Stimulated activated CD8-positive, alpha-beta memory T cell treated with anti-CD3 and anti-CD28 coated beads, Interleukin-15, amount 100 ng/mL, for 4 hours (primary cell): ENCODE data around the gene SHCBP1L.

ENCODE experiments used
- DNase-seq, 2 donors: peaks; one replicate each; pipeline ENCODE4 v3.0.0-alpha.2; 2020; ENCODE audit warnings: low read depth in 2 of 2

Gene SHCBP1L

DNA sequence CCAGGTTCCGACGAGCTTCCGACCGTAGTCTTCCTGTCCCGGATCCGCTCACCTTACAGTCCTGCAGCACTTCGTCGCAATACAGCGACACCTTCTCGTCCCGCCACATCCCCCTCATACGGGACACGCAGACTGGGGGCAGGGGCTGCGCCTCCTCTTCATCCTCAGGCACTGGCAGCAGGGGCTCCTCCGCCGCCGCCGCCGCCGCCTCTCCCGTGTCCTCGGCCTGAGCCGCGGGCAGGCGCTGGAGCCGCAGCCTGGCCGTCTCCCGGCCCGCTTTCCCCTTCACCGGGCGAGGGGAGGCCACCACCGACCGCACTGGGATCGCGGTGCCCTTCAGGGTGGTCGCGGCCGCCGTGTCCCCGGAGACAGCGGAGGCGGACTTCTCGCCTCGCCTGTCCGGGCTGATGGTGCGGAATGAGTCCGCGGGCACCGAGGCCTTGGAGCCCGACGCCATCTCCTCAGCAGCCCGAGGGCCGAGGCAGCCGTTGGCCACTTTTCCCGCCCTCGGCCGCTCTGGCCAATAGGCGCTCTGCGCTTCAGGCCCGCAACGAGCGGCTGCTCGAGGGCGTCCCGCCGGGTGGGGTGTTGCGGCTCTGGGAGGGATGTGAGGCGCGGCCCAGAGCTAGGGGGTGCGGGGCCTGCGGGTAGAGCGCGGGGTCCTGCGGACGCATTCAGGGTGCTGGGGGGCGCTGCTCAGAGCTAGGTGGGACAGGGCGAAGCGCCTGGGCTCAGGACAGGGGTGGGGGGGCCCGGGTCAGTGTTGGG is at the start of gene SHCBP1L:
SHCBP1L (minus strand) TSS at position 490 of the 768 bp plus-strand sequence; CDS start at position 457, 33 bp downstream.
- no peak for DNase-seq

DNA sequence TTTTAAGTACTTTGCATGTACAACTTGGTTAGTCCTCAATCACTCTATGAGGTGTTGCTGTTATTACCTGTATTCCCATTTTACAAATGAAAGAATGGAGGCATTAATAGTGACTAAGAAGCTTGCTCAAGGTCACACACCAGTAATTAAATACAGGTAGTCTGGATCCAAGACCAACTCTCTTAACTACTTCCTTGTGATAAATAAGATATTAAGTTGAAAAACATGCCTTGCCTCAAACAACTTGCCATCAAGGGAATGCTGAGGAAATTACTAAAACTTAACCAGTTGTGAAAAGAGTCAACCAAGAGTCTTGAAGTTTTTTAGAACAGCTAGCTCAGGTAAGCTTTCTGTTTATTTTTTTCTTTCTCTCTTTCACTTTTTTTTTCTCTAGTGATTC is 49.3 kb upstream of the SHCBP1L start:
- DNase-seq = no peak

DNA sequence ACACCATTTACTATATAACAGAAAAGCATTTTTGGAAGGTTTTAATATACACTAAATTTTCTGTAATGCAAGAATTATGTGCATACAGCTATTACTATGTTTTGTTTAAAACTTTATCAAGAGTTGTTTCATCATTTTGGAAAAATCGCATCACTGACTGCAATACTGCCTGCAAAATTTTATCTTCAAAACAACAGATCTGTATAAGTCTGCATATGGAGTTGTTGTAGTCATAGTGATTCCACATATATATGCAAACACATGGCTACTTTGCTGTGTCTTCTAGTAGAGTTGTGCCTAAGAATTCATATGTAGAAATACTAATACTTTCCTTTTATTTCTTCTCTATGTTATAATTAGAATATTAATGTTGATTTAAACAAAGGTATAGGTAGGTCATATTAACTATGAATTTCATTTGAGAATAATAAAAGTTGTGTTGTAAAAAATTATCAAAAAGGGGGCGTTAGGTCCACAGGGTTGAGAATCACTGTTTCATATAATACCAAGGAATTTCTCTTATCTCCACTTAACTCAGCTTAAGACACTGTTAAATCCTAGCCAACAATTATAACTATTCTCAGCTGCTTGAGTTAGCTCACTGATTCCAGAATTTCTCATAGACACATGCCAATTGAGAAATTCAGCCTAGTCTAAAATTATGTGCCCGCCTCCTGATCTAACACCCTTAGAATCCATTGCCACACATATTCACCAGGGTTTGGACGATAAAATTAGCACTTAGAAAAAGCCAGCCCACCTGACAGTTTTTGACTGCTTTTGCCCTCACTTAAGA is 47.4 kb upstream of the SHCBP1L start:
- no peak for DNase-seq

DNA sequence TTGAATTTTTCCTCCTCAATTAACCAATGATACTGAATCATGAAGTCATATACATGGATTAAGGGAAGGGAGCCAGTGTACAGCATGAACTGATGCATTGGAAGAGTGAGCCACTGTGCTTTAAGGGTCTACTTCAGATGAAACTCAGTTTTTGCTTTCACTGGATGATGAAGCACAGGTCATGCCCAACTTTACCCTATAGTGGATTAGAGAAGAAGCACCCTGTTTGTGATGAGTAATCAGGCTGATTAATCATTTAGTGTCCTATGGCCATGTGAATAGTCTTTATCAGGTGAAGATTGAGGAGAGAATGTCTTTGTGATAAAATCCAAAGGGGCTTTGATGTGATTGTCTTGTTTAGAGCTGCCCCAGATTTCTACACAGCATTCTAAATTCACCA is 45.5 kb upstream of the SHCBP1L start:
- DNase-seq = no peak

DNA sequence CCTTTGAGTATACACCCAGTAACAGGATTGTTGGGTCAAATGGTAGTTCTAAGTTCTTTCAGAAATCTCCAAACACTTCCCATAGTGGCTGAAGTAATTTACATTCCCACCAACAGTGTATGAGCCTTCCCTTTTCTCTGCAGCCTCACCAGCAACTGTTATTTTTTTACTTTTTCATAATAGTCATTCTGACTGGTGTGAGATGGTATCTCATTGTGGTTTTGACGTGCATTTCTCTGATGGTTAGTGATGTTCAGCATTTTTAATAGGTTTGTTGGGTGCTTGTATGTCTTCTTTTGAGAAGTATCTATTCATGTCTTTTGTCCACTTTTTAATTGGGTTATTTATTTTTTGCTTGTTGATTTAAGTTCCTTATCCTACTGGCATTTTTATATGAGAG is 43.9 kb upstream of the SHCBP1L start:
- no peak for DNase-seq

DNA sequence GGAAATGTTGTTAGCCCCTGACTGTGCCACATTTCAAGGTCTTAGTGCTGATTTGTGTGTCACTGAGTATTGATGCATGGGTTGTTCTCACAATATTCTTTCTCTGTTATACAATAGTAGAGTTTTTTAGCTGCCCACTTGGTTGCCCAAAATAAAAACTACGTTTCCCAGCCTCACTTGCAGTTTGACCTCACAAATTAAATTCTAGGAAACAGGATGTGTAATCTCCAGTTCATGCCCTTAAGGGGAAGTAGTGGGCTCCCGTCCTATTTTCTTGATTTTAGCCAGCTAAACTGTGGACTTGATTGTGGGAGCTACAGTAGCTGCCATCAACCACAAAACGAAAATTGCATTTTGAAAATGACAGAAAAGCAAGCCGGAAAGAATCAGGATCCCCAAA is 42.9 kb upstream of the SHCBP1L start:
- DNase-seq = no peak

DNA sequence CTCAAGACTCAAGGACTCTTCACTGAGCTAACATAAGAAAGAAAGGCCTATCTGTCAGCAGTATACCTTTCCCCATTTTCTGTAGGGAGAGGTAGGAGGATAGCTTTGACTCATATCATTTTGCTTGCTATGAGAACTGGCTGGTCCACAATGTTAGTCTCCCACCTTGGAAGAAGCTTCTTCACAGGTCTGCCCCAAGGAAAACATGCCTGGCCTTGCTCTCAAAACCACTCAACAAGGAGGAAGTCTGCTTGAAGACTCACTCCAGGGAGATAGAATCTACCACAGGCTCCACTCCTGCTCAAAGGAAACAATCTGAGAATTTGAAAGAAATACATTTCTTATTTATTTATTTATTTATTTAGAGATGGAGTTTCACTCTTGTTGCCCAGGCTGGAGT is 40.8 kb upstream of the SHCBP1L start:
- no peak for DNase-seq

DNA sequence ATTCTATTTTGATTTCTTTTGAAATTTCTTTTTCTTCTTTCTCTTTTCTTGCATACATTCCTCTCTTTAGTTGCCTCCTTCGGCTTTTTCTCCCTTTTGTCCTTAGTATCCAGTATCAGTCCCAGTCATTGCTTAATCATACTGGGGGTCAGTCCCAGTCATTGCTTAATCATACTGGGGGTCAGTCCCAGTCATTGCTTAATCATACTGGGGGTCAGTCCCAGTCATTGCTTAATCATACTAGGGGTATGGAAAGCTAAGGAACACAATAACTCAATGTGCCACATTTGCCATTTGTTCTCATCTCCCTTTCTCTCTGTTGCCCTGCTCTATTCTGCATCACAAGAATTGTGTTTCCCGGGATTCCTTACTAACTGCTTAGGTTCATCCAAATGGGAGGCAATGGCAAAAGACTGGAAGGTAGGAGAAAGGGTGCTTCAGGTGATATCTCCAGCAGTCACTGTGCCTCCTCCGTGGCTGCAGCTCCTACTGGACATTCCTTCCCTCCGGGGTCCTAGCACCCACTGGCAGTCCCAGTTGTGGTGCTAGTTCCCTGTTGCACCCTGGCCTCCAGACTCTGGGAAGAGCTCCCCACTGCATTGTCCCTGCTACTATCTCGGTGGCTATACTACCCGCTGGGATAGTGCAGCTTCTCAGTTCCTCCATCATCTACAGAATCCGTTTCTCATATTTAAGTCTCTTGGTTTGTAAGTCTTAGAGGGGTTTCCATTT is 37.6 kb upstream of the SHCBP1L start:
- no peak for DNase-seq

DNA sequence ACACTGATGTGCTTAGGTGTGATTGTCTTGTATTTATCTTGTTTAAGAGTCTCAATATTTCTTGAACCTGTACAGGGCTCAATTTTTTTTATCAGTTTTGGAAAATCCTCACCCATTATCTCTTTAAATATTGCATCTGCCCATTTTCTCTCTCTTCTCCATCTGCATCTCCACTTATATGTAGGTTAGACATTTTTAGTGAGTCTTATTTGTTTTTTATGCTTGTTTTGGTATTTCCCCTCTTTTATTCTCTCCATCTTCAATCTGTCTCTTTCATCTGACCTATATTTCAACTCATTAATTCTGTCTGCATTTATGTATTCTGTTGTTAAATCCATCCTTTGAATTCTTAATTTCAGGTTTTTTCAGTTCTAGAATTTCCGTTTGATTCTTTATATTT is 32.9 kb upstream of the SHCBP1L start:
- no peak for DNase-seq

DNA sequence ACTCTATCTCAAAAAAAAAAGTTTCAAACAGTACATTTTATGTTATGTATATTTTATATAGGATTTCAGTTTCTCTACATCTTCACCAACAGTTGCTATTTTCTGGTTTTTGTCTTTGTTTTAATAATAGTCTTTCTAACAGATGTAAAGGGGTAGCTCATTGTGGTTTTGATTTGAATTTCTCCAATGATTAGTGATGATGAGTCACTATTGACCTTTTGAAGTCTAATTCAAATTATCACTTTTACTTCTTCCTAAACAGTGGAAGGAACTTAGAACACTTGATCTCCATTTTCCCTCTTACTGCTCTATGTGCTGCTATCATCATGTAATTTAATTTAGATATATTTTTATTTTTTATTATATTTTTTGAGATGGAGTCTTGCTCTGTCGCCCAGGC is 31.7 kb upstream of the SHCBP1L start:
- no peak for DNase-seq

DNA sequence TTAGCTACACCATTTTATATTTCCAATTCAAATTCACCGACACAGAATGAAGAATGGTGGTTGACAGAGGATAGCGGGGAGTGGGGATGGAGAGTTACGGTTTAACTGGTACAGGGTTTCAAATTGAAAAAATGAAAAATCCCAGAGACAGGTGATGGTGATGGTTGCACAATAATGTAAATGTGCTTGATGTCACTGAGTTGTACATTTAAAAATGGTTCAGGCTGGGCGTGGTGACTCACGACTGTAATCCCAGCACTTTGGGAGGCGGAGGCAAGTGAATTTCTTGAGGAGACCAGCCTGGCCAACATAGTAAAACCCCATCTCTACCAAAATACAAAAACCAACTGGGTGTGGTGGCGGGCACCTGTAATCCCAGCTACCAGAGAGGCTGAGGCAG is 31.2 kb upstream of the SHCBP1L start:
- DNase-seq = no peak

DNA sequence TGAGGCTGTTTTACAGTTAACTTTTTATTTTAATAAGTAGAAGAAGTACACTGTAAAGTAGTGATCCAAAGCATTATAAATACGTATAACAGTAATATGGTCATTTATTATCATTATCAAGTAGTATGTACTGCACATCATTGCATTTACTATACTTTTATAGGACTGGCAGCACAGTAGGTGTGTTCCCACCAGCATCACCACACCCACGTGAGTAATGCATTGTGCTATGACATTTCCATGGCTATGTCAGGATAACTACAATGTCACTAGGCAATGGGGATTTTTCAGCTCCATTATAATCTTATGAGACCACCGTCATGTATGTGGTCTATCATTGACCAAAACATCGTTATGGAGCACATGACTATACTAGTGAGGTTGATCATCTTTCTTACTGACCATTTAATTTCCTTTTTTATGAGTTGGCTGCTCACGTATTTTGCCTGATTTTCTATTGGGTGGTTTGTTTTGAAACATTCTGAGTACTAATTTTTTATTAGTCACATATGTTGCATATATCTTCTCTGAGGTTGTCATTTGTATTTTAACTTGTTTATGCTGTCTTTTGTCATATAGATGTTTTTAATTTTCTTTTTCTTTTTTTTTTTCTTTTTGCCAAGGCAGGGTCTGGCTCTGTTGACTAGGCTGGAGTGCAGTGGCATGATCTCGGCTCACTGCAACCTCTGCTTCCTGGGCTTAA is 25.3 kb upstream of the SHCBP1L start:
- DNase-seq = no peak

DNA sequence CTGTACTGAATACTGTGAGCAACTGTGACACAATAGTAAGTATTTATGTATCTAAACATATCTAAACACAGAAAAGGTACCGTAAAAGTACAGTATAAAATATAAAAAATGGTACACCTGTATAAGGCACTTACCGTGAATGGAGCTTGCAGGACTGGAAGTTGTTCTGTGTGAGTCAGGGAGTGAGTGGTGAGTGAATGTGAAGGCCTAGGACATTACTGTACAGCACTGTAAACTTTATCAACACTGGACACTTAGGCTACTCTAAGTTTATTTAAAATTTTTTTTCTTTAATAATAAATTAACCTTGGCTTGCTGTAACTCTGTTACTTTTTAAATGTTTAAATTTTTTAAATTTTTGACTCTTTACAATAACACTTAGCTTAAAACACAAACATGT is 24.5 kb upstream of the SHCBP1L start:
- no peak for DNase-seq

DNA sequence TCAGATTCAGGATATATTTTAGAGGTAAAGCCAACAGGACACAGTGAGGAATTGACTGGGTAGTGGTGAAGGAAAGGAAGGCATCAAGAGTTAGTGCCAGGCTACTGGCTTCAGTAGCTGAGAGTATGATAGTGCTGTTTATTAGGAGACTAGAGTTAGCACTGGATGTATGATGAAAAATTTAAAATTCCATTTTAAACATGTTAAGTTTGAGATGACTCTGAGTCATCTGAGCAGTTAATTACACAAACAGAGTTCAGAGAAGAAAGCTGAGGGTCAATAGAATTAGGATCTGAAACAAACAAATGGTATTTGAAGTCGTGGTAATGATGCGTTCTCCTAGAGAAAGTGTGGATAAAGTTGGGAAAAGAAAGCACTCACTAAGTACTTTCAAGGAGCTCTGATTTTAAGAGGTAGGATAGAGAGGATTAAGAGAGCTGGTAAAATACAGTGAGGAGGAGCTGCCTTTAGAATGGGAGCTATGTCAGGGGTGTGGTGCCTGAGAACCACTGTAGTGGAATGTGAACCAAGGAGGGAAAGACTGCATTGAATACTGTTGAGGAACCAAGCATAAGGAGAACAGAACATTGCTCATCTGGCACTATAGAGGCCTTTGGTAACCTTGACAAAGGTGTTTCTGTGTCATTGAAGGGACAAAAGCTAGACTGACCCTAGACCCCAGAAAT is 21.7 kb upstream of the SHCBP1L start:
- no peak for DNase-seq

DNA sequence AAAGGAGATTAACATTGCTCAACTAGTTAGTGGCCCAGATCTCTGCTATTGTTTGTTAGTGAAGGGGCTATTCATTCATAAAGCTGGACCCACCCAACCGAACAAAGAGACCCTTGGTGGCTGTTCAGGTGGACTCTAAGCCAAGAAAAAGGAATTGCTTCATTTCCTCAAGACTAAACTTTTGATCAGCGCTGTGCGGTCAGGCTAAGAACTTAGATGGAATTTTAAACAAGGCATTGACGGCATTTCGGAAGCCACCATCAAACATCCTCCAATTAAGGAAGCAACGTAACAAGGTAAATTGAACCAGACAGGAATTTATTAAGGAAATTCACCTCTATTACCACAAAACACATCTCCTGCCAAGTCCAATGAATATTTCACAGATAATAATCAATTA is 19.9 kb upstream of the SHCBP1L start:
- no peak for DNase-seq

DNA sequence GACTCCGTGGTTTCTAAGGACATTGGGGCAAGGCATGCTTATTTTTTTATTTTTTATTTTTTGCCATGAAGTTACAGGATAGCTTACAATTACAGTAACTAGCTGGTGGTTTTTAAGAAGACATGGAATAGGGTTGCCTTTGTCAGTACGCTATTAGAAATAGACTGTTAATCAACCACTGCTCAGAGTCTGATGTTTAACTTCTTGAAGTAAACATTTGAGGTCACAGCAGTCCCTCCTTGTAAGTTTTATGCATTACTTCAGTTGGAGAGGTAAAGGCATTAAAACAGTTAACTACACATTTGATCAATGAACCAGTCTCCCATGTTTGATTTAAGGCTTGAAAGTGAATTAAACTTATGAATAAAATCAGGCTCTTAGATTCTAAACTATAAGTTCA is 19.3 kb upstream of the SHCBP1L start:
- no peak for DNase-seq

DNA sequence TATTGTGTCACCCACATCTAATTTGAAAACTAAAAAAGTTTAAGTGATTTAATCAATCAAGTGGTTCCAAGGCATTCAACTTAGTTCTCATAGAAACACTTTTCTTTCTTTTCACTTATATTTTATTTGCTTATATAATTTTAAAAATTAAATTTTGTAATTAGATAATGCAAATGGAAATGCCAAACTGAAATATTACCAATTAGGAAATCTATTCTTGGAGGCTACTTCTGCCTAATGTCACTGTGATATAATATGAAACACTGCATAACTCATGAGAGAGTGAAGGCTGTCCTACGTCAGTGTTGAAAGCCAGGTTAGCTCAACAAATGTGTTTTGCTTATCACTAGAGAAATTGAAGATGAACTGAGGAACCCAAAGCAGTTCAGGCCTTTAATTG is 18.3 kb upstream of the SHCBP1L start:
- DNase-seq = no peak

DNA sequence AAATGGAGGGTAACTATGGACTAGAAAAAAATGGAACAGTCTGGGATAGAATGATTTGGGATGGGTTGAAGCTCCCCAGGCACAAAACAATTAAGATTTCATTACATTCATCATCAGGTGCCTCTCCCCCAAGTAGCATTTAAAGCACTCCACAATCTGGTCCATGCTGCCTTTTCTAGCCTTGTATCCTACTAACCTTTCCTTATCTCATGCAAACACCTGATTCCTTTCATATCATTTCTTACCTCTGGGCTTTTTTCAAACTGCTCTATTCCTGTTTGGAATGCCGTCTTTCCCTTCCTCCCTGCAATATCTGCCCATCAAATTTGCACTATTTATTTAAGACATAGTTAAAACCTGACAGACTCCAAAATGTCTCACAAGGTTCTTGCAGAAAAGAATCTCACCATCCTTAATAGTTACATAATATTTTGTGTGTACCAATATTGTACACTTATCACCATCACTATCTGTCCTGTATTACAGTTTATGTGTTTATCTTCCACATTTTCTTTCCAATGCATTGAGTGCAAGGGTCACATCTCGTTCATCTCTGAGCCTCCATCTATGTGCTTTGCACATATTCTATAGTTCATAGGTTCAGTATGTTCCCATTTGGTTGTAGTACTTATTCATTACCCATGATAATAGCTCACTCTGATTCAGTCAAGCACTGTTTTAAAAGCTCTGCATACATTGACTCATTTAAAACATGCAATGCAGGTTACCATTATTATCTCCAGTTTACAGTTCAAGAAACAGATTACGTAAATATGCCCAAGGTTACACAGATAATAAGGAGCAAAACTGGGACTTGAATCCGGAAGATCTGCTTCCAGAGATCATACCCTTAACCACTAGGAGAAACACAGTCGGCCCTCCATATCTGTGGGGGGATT is 16.1 kb upstream of the SHCBP1L start:
- no peak for DNase-seq

DNA sequence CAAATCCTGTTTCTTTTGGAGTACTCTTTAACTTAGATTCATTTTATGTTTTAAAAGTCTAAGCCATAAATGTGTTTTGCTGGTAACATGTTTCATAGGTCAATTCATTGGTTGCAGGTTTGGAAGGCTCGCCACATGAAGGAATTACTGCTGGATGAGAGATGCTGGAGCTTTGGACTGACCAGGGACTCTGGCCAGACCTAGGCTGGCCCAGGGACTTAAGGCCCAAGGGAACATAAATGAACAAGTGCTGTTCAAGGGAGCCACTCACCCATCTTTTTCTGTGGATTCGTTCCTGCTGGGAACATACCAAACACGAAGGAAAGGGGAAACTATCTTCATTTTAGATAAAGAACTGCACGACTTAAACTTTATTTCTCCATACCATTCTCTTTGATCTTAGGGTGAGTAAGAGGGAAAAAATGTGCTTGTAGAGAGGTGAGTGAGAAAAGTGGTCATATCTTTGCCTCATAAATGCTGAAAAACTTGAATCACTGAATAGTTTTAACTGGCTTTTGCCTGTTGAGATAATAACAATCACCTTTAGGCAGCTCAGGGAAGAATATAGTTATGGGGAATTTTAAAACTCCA is 15.3 kb upstream of the SHCBP1L start:
- DNase-seq = no peak

DNA sequence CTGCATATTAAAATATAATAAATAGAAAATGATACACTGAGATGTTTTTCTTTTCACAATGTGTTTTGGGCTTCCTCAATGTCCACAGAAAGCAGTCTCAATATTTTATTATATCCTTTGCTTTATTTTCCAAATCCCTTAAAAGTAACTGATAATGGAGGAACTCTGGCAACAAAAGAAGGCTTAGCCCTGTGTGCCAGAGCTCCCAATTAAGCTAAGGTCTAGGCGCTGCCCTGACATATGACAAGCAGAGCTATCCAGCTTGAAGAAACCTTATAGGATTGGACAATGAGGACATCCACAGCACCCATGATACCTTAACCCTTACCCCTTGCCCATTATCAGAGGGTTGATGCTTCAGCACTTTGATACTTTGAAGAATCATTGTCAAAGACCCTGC is 12.9 kb upstream of the SHCBP1L start:
- DNase-seq = no peak
